WTC11 (cell line): ENCODE results near the gene CXCL9. TPM values are rescaled to one million over a fixed set of nuclear protein-coding genes. Genes with fewer than 3 reads are reported as not detected.

Source experiments
- ATAC-seq: fragments of 200-7000 bp; cut with Tn5 transposase; 2 replicates; pipeline ENCODE4 v1.10.0; 2021; ENCODE audit warnings: mild to moderate bottlenecking, moderate library complexity
- CTCF ChIA-PET: fragments of 300-600 bp; sonication (Branson Sonifier 250); formaldehyde crosslinking; loops from one replicate; lab custom pipeline; 2021; ENCODE audit warnings: antibody characterized with exemption; lab: Charles Lee
- POLR2A ChIA-PET: fragments of 350-600 bp; sonication (Branson Sonifier 250); formaldehyde crosslinking; loops from one replicate; lab custom pipeline; 2021; ENCODE audit warnings: antibody characterized with exemption; lab: Charles Lee
- DNase-seq: peaks from one replicate; pipeline ENCODE4 v3.0.0; 2021; ENCODE audit warnings: low spot score
- H3K27ac Mint-ChIP-seq: 2 replicates; pipeline ENCODE4 v1.8.0; 2021; ENCODE audit warnings: mixed read lengths
- H3K27me3 Mint-ChIP-seq: 2 replicates; pipeline ENCODE4 v1.8.0; 2021; ENCODE audit warnings: low read depth, mild to moderate bottlenecking, moderate library complexity, mixed read lengths
- H3K36me3 Mint-ChIP-seq: 2 replicates; pipeline ENCODE4 v1.8.0; 2021; ENCODE audit warnings: mixed read lengths
- H3K4me1 Mint-ChIP-seq: 2 replicates; pipeline ENCODE4 v1.8.0; 2022; ENCODE audit warnings: mixed read lengths
- H3K4me3 Mint-ChIP-seq: 2 replicates; pipeline ENCODE4 v1.8.0; 2021; ENCODE audit warnings: mild to moderate bottlenecking, moderate library complexity, mixed read lengths
- H3K9me3 Mint-ChIP-seq: 2 replicates; pipeline ENCODE4 v1.8.0; 2021; ENCODE audit warnings: mixed read lengths
- ELF4 ChIP-seq: sonication (generic); formaldehyde crosslinking; IDR thresholded peaks from 2 replicates; pipeline ENCODE4 v1.8.1; 2022; ENCODE audit warnings: low read depth, mild to moderate bottlenecking, moderate library complexity, missing genetic modification reagents
- EMX1 ChIP-seq: fragments of 250-450 bp; sonication (Bioruptor Pico); IDR thresholded peaks from 2 replicates; pipeline ENCODE4 v1.8.0; 2021; ENCODE audit warnings: mild to moderate bottlenecking
- GABPB1 ChIP-seq: sonication (generic); formaldehyde crosslinking; IDR thresholded peaks from 2 replicates; pipeline ENCODE4 v1.8.1; 2023; ENCODE audit warnings: mild to moderate bottlenecking, missing genetic modification reagents
- JUN ChIP-seq: sonication (generic); formaldehyde crosslinking; IDR thresholded peaks from 2 replicates; pipeline ENCODE4 v1.8.0; 2023; ENCODE audit warnings: mild to moderate bottlenecking, missing genetic modification reagents
- NFATC4 ChIP-seq: fragments of 250-450 bp; sonication (Bioruptor Pico); IDR thresholded peaks from 2 replicates; pipeline ENCODE4 v1.9.0; 2021; ENCODE audit warnings: mild to moderate bottlenecking
- SMAD3 ChIP-seq: sonication (generic); formaldehyde crosslinking; IDR thresholded peaks from 2 replicates; pipeline ENCODE4 v1.8.0; 2022; ENCODE audit warnings: missing genetic modification reagents, mild to moderate bottlenecking, borderline replicate concordance
- TEAD1 ChIP-seq: sonication (generic); formaldehyde crosslinking; IDR thresholded peaks from 2 replicates; pipeline ENCODE4 v1.8.0; 2022; ENCODE audit warnings: mild to moderate bottlenecking, missing genetic modification reagents
- total RNA-seq: library from RNA; stranded (reverse); gene quantifications from 3 replicates; pipeline ENCODE4 v1.2.3, GENCODE V29; 2021
- TF ChIP-seq, protein P1 (sequence below): fragments of 250-450 bp; sonication (Bioruptor Pico); IDR thresholded peaks from 2 replicates; pipeline ENCODE4 v1.9.0; 2021; ENCODE audit warnings: mild to moderate bottlenecking
- TF ChIP-seq, protein P2 (sequence below): sonication (generic); formaldehyde crosslinking; conservative IDR thresholded peaks from 2 replicates; pipeline ENCODE4 v1.8.1; 2023; ENCODE audit warnings: mild to moderate bottlenecking, low read depth, missing genetic modification reagents, moderate library complexity
- TF ChIP-seq, protein P3 (sequence below): sonication (generic); formaldehyde crosslinking; IDR thresholded peaks from 2 replicates; pipeline ENCODE4 v1.8.1; 2023; ENCODE audit warnings: mild to moderate bottlenecking, missing genetic modification reagents, borderline replicate concordance
- TF ChIP-seq, protein P4 (sequence below): sonication (generic); formaldehyde crosslinking; conservative IDR thresholded peaks from 2 replicates; pipeline ENCODE4 v1.8.1; 2022; ENCODE audit warnings: mild to moderate bottlenecking, missing genetic modification reagents
- TF ChIP-seq, protein P5 (sequence below): sonication (generic); formaldehyde crosslinking; IDR thresholded peaks from 2 replicates; pipeline ENCODE4 v1.8.0; 2023; ENCODE audit warnings: mild to moderate bottlenecking, missing genetic modification reagents
- TF ChIP-seq, protein P6 (sequence below): fragments of 250-450 bp; sonication (Bioruptor Pico); conservative IDR thresholded peaks from 2 replicates; pipeline ENCODE4 v1.9.0; 2021; ENCODE audit warnings: mild to moderate bottlenecking
- TF ChIP-seq, protein P7 (sequence below): fragments of 250-450 bp; sonication (Bioruptor Pico); IDR thresholded peaks from 2 replicates; pipeline ENCODE4 v1.9.0; 2021; ENCODE audit warnings: mild to moderate bottlenecking, borderline replicate concordance

The CXCL9 gene
- total RNA-seq, 1 experiment from 2014 or later: 0.07 TPM

DNA sequence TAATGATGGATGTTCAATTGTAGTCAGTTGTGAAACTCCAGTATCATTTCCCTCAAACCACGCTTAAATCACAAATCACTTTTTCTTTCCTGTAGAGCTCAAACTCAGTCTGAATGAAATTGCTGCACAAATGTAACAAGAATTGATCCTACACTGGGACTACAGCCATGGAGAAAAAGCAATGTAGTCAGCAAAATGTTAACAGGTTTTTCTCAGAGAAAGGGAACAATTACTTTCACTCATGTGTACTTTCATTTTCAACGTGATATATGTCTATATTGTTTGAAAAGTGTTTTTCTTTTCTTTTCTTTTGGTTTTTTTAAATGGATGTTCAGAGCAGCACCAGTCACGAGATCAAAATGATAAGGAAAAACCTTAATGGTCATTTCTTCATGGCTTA lies 39.2 kb downstream of the CXCL9 start:
- no peak overlapping the region for H3K4me3 Mint-ChIP-seq
- H3K27me3 Mint-ChIP-seq: no peaks in the 10 kb centered on the region
- peaks cover 34% of the 10 kb centered on the region for H3K9me3 Mint-ChIP-seq
- H3K36me3 Mint-ChIP-seq: peaks cover 90% of the 10 kb centered on the region
- ChIA-PET POLR2A (no interaction called here), CTCF (no interaction called here)
- H3K4me1 Mint-ChIP-seq: no peaks in the 10 kb centered on the region
- no peak for DNase-seq
- ATAC-seq: no peak
- TF ChIP-seq TEAD1 (CRISPR knock-in tag): no peak
- no peak for TF ChIP-seq JUN
- no peak for TF ChIP-seq ELF4
- no peak for TF ChIP-seq EMX1 (CRISPR knock-in tag)
- TF ChIP-seq, protein P1, sequence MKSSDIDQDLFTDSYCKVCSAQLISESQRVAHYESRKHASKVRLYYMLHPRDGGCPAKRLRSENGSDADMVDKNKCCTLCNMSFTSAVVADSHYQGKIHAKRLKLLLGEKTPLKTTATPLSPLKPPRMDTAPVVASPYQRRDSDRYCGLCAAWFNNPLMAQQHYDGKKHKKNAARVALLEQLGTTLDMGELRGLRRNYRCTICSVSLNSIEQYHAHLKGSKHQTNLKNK (CRISPR knock-in tag): no peak
- no peak for TF ChIP-seq GABPB1 (CRISPR knock-in tag)
- TF ChIP-seq, protein P2, sequence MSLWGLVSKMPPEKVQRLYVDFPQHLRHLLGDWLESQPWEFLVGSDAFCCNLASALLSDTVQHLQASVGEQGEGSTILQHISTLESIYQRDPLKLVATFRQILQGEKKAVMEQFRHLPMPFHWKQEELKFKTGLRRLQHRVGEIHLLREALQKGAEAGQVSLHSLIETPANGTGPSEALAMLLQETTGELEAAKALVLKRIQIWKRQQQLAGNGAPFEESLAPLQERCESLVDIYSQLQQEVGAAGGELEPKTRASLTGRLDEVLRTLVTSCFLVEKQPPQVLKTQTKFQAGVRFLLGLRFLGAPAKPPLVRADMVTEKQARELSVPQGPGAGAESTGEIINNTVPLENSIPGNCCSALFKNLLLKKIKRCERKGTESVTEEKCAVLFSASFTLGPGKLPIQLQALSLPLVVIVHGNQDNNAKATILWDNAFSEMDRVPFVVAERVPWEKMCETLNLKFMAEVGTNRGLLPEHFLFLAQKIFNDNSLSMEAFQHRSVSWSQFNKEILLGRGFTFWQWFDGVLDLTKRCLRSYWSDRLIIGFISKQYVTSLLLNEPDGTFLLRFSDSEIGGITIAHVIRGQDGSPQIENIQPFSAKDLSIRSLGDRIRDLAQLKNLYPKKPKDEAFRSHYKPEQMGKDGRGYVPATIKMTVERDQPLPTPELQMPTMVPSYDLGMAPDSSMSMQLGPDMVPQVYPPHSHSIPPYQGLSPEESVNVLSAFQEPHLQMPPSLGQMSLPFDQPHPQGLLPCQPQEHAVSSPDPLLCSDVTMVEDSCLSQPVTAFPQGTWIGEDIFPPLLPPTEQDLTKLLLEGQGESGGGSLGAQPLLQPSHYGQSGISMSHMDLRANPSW (CRISPR knock-in tag): no peak
- TF ChIP-seq, protein P3, sequence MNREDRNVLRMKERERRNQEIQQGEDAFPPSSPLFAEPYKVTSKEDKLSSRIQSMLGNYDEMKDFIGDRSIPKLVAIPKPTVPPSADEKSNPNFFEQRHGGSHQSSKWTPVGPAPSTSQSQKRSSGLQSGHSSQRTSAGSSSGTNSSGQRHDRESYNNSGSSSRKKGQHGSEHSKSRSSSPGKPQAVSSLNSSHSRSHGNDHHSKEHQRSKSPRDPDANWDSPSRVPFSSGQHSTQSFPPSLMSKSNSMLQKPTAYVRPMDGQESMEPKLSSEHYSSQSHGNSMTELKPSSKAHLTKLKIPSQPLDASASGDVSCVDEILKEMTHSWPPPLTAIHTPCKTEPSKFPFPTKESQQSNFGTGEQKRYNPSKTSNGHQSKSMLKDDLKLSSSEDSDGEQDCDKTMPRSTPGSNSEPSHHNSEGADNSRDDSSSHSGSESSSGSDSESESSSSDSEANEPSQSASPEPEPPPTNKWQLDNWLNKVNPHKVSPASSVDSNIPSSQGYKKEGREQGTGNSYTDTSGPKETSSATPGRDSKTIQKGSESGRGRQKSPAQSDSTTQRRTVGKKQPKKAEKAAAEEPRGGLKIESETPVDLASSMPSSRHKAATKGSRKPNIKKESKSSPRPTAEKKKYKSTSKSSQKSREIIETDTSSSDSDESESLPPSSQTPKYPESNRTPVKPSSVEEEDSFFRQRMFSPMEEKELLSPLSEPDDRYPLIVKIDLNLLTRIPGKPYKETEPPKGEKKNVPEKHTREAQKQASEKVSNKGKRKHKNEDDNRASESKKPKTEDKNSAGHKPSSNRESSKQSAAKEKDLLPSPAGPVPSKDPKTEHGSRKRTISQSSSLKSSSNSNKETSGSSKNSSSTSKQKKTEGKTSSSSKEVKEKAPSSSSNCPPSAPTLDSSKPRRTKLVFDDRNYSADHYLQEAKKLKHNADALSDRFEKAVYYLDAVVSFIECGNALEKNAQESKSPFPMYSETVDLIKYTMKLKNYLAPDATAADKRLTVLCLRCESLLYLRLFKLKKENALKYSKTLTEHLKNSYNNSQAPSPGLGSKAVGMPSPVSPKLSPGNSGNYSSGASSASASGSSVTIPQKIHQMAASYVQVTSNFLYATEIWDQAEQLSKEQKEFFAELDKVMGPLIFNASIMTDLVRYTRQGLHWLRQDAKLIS (CRISPR knock-in tag): no peak
- TF ChIP-seq, protein P4, sequence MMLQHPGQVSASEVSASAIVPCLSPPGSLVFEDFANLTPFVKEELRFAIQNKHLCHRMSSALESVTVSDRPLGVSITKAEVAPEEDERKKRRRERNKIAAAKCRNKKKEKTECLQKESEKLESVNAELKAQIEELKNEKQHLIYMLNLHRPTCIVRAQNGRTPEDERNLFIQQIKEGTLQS: no peak
- TF ChIP-seq, protein P5, sequence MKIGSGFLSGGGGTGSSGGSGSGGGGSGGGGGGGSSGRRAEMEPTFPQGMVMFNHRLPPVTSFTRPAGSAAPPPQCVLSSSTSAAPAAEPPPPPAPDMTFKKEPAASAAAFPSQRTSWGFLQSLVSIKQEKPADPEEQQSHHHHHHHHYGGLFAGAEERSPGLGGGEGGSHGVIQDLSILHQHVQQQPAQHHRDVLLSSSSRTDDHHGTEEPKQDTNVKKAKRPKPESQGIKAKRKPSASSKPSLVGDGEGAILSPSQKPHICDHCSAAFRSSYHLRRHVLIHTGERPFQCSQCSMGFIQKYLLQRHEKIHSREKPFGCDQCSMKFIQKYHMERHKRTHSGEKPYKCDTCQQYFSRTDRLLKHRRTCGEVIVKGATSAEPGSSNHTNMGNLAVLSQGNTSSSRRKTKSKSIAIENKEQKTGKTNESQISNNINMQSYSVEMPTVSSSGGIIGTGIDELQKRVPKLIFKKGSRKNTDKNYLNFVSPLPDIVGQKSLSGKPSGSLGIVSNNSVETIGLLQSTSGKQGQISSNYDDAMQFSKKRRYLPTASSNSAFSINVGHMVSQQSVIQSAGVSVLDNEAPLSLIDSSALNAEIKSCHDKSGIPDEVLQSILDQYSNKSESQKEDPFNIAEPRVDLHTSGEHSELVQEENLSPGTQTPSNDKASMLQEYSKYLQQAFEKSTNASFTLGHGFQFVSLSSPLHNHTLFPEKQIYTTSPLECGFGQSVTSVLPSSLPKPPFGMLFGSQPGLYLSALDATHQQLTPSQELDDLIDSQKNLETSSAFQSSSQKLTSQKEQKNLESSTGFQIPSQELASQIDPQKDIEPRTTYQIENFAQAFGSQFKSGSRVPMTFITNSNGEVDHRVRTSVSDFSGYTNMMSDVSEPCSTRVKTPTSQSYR (CRISPR knock-in tag): no peak
- no peak for TF ChIP-seq NFATC4
- TF ChIP-seq, protein P6, sequence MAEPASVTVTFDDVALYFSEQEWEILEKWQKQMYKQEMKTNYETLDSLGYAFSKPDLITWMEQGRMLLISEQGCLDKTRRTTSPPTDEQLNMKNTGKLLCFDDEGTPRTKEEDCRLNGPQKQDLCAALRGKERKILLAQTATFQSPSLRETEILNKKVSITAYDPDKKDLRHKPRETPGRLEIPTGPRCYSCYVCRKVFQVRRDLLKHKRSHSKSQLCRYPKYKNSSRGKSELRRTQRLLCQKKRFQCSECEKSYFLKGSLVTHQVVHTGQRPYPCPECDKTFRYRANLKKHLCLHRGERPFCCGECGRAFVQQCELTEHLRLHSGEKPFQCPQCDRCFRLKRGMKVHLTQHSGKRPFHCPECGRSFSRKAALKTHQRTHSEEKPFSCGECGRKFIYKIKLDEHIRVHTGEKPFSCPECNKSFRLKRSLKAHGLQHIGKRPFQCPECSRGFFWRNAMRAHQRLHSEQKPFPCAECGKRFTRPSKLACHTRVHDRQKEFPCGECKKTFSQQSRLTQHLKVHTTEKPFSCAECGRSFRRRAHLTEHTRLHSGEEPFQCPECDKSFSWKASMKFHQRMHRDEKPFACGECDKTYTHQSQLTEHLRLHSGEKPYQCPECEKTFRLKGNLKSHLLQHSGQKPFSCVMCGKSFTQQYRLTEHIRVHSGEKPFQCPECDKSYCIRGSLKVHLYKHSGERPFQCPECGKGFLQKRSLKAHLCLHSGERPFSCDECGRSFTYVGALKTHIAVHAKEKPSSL (CRISPR knock-in tag): no peak
- TF ChIP-seq, protein P7, sequence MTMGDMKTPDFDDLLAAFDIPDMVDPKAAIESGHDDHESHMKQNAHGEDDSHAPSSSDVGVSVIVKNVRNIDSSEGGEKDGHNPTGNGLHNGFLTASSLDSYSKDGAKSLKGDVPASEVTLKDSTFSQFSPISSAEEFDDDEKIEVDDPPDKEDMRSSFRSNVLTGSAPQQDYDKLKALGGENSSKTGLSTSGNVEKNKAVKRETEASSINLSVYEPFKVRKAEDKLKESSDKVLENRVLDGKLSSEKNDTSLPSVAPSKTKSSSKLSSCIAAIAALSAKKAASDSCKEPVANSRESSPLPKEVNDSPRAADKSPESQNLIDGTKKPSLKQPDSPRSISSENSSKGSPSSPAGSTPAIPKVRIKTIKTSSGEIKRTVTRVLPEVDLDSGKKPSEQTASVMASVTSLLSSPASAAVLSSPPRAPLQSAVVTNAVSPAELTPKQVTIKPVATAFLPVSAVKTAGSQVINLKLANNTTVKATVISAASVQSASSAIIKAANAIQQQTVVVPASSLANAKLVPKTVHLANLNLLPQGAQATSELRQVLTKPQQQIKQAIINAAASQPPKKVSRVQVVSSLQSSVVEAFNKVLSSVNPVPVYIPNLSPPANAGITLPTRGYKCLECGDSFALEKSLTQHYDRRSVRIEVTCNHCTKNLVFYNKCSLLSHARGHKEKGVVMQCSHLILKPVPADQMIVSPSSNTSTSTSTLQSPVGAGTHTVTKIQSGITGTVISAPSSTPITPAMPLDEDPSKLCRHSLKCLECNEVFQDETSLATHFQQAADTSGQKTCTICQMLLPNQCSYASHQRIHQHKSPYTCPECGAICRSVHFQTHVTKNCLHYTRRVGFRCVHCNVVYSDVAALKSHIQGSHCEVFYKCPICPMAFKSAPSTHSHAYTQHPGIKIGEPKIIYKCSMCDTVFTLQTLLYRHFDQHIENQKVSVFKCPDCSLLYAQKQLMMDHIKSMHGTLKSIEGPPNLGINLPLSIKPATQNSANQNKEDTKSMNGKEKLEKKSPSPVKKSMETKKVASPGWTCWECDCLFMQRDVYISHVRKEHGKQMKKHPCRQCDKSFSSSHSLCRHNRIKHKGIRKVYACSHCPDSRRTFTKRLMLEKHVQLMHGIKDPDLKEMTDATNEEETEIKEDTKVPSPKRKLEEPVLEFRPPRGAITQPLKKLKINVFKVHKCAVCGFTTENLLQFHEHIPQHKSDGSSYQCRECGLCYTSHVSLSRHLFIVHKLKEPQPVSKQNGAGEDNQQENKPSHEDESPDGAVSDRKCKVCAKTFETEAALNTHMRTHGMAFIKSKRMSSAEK: no peak
- no peak for TF ChIP-seq SMAD3 (CRISPR knock-in tag)
- no peak overlapping the region for H3K27ac Mint-ChIP-seq
